ENCODE data around the gene DDX56.

The DDX56 gene

DNA sequence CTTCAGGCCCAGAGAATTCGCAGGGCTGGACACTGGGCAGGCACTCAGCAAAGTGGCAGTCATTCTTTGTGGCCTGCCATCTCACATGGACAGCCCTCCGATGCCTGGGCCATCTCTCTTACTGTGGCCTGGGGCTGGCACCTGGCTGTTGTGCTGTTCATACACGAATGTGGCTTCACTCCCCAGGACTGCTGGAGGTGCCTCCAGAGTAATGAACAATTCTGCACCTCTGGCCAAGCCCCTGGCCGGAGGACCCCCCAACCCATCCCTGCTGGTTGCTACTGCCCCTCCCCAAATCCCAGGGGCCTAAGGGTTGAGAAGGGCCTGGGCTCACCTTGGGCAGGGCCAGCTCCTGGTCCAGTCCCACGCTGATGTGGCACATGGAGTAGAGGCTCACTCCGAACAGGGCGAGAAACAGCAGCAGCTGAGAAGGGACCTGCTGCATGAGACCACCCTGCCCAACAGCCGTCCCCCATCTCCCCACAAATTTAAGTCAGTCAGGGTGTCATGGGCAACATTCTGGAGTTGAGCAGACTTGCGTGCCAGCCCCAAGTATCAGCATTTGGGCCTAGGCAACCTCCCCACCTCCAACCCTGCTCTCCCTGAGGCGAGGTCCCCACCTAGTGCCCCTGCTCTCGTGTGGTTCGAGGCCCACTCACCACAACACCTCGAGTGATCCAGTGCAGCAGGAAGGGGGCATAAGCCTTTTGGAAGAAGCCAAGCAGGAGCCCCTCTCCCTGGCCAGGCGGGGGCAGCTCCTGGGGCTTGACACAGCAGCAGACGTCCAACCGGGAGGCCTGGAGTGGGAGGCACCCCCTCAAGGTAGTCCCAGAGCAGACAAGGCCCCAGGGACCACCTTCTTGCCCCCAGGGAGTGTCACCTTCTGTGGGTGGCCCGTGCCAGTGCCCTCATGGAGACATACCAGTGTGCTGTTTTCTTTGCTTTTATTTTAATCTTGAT, 42.0 kb downstream of the DDX56 start:
- TF ChIP-seq ZNF70 (CRISPR knock-in tag; IDR thresholded peaks at IDR 0.05) (no peak), ZNF8 (CRISPR knock-in tag; IDR thresholded peaks at IDR 0.05) (no peak), BACH2 (CRISPR knock-in tag; IDR thresholded peaks at IDR 0.05; ENCODE audit: borderline replicate concordance) (no peak), RARB (CRISPR knock-in tag; IDR thresholded peaks at IDR 0.05) (no peak), ZC3H10 (CRISPR knock-in tag; IDR thresholded peaks at IDR 0.05) (no peak), TCF4 (CRISPR knock-in tag; IDR thresholded peaks at IDR 0.05; ENCODE audit: borderline replicate concordance) (no peak), PPARA (CRISPR knock-in tag; IDR thresholded peaks at IDR 0.05; ENCODE audit: borderline replicate concordance) (no peak)

GRCh38 chr7:44530990-44531389, 42.7 kb downstream of the DDX56 start:
- TF ChIP-seq ZFP3 (CRISPR knock-in tag; IDR thresholded peaks at IDR 0.05) (no peak), ISL1 (CRISPR knock-in tag; IDR thresholded peaks at IDR 0.05) (no peak), OSR1 (CRISPR knock-in tag; IDR thresholded peaks at IDR 0.05) (no peak), CSDC2 (CRISPR knock-in tag; IDR thresholded peaks at IDR 0.05) (no peak), RARB (CRISPR knock-in tag; IDR thresholded peaks at IDR 0.05) (no peak), ARNTL (CRISPR knock-in tag; IDR thresholded peaks at IDR 0.05; ENCODE audit: borderline replicate concordance, low read depth) (no peak), TSHZ2 (CRISPR knock-in tag; IDR thresholded peaks at IDR 0.05) (no peak), PATZ1 (CRISPR knock-in tag; IDR thresholded peaks at IDR 0.05; ENCODE audit: borderline replicate concordance) (no peak), ESRRG (CRISPR knock-in tag; IDR thresholded peaks at IDR 0.05) (no peak), TOX (CRISPR knock-in tag; IDR thresholded peaks at IDR 0.05; ENCODE audit: borderline replicate concordance) (no peak), GLIS3 (CRISPR knock-in tag; IDR thresholded peaks at IDR 0.05) (no peak), PPARA (CRISPR knock-in tag; IDR thresholded peaks at IDR 0.05; ENCODE audit: borderline replicate concordance) (no peak)
- ATAC-seq: no peak

More for the DNA sequence above, 42.0 kb downstream of the DDX56 start:
- ATAC-seq: no peak

GRCh38 chr7:44524811-44525388, 48.8 kb downstream of the DDX56 start:
- no peak for ATAC-seq
- TF ChIP-seq SNAI2 (CRISPR knock-in tag; IDR thresholded peaks at IDR 0.05): no peak
- TF ChIP-seq ESRRG (CRISPR knock-in tag; IDR thresholded peaks at IDR 0.05): no peak
- TF ChIP-seq CREB5 (CRISPR knock-in tag; IDR thresholded peaks at IDR 0.05; ENCODE audit: low read depth): no peak
- no peak for TF ChIP-seq BACH2 (CRISPR knock-in tag; IDR thresholded peaks at IDR 0.05; ENCODE audit: borderline replicate concordance)
- no peak for TF ChIP-seq PATZ1 (CRISPR knock-in tag; IDR thresholded peaks at IDR 0.05; ENCODE audit: borderline replicate concordance)
- TF ChIP-seq, protein P1, sequence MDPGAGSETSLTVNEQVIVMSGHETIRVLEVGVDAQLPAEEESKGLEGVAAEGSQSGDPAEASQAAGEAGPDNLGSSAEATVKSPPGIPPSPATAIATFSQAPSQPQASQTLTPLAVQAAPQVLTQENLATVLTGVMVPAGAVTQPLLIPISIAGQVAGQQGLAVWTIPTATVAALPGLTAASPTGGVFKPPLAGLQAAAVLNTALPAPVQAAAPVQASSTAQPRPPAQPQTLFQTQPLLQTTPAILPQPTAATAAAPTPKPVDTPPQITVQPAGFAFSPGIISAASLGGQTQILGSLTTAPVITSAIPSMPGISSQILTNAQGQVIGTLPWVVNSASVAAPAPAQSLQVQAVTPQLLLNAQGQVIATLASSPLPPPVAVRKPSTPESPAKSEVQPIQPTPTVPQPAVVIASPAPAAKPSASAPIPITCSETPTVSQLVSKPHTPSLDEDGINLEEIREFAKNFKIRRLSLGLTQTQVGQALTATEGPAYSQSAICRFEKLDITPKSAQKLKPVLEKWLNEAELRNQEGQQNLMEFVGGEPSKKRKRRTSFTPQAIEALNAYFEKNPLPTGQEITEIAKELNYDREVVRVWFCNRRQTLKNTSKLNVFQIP (CRISPR knock-in tag; IDR thresholded peaks at IDR 0.05; ENCODE audit: borderline replicate concordance, low read depth): no peak
- no peak for TF ChIP-seq ZFP30 (CRISPR knock-in tag; IDR thresholded peaks at IDR 0.05)
- no peak for TF ChIP-seq ZNF70 (CRISPR knock-in tag; IDR thresholded peaks at IDR 0.05)
- TF ChIP-seq ARNTL (CRISPR knock-in tag; IDR thresholded peaks at IDR 0.05; ENCODE audit: borderline replicate concordance, low read depth): no peak
- no peak for TF ChIP-seq TCF4 (CRISPR knock-in tag; IDR thresholded peaks at IDR 0.05; ENCODE audit: borderline replicate concordance)
- no peak for TF ChIP-seq TOX (CRISPR knock-in tag; IDR thresholded peaks at IDR 0.05; ENCODE audit: borderline replicate concordance)
- no peak for TF ChIP-seq CSRNP3 (CRISPR knock-in tag; IDR thresholded peaks at IDR 0.05)
- no peak for TF ChIP-seq PPARA (CRISPR knock-in tag; IDR thresholded peaks at IDR 0.05; ENCODE audit: borderline replicate concordance)
- TF ChIP-seq ZNF8 (CRISPR knock-in tag; IDR thresholded peaks at IDR 0.05): no peak
- no peak for TF ChIP-seq CSDC2 (CRISPR knock-in tag; IDR thresholded peaks at IDR 0.05)
- TF ChIP-seq GLIS3 (CRISPR knock-in tag; IDR thresholded peaks at IDR 0.05): no peak
- TF ChIP-seq ISL1 (CRISPR knock-in tag; IDR thresholded peaks at IDR 0.05): no peak
- no peak for TF ChIP-seq OSR1 (CRISPR knock-in tag; IDR thresholded peaks at IDR 0.05)

All from SK-N-SH treated with all-trans-retinoic acid at 6 μM for 48 hours (cell line).